ENCODE data around the gene RIPK3.
"Not testable (repeated sequence)": the region's sequence is repeated elsewhere in the genome, so short reads cannot be mapped to it uniquely, and the experiment has no call there.

Gene RIPK3

DNA sequence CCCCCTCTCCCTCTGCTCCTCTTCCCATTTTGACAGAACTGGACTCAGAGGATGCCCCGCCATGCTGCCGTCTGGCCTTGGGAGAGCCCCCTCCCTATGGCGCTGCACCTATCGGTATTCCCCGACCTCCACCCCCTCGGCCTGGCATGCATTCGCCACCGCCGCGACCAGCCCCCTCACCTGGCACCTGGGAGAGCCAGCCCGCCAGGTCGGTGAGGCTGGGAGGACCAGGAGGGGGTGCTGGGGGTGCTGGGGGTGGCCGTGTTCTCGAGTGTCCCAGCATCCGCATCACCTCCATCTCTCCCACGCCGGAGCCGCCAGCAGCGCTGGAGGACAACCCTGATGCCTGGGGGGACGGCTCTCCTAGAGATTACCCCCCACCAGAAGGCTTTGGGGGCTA, 29.7 kb upstream of the RIPK3 start:
- DNase-seq (ENCODE audit: low spot score), result no peak

DNA sequence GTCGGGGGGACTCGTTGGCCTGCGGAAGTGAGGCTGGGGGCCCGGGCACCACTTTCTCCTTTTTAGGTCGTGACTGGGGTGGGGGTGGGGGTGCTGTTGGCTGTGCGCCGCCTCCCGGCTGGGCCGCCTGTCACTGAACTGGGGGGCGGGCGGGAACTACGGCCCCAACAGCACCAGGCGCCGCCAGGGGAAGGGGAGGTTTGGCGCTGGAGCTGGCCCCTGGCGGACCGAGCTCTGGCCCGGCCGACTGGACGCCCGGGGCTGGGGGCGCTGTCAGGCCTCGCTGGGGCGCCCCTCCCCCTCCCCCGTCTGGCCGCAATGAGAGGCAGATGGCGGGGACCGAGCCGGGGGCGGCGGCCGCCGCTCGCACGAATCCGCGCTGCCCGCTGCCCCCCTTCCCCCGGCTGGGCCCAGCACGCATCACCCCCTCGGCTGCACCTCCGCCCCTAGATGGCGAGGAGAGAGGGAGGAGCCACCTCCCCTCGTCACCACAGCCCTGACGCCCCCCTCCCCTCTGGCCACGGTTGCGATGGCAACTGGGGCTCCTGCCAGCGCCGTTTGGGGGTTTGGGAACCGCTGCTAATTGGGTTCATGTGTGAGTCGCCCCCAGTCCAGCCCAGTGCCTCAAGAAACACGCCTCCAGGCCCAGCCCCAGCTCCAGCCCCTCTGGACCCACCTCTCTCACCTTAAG, 28.9 kb upstream of the RIPK3 start:
- DNase-seq (ENCODE audit: low spot score), result peak; percentile 95

DNA sequence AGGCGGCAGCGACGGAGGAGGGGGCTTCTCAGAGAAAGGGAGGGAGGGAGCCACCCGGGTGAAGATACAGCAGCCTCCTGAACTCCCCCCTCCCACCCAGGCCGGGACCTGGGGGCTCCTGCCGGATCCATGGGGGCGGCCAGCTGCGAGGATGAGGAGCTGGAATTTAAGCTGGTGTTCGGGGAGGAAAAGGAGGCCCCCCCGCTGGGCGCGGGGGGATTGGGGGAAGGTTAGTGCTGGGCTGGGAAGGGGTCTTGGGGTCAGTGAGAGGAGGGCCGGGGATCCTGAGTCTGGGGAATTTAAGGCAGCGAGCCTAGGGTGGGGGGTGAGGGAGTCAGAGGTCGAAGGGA, 28.4 kb upstream of the RIPK3 start:
- no peak for DNase-seq (ENCODE audit: low spot score)

DNA sequence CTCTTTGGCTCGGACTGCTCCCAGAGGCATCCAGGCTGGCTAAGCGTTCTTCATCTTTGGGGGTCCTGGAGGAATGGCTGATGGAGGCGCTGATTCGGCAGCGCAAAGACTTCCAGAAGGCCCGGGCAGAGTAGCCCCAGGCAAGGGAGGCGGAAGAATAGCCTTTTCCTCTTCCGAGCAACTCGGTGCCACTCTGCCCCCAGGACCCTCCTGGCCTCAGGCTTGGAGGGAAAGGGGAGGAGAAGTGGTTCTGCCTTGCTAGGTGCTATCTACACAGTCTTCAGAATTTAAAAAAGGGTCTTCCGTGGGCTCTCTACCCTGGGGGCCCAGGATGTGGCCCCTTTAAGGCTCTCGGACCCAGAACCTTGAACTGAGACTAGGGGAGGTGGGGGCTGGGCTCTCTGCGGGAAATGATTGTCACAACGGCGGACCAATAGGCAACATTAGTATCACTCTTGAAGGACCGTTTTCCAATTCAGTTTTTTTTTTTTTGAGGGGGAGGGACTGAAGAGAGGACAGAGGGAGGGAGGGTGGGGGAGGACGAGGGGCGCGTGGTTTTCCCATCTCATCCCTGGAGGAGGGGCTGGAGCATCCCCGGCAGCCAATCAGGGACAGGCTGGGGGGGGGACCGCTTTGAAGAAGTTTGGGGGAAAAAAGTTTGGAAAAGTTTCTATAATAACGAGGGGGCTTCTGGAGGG, 27.9 kb upstream of the RIPK3 start, which contains the start of gene NFATC4:
Gene NFATC4 (plus strand): TSS at position 671 of the 698 bp plus-strand sequence. CDS start 157 bp downstream, outside the sequence.
- peak; percentile 91 for DNase-seq (ENCODE audit: low spot score)

DNA sequence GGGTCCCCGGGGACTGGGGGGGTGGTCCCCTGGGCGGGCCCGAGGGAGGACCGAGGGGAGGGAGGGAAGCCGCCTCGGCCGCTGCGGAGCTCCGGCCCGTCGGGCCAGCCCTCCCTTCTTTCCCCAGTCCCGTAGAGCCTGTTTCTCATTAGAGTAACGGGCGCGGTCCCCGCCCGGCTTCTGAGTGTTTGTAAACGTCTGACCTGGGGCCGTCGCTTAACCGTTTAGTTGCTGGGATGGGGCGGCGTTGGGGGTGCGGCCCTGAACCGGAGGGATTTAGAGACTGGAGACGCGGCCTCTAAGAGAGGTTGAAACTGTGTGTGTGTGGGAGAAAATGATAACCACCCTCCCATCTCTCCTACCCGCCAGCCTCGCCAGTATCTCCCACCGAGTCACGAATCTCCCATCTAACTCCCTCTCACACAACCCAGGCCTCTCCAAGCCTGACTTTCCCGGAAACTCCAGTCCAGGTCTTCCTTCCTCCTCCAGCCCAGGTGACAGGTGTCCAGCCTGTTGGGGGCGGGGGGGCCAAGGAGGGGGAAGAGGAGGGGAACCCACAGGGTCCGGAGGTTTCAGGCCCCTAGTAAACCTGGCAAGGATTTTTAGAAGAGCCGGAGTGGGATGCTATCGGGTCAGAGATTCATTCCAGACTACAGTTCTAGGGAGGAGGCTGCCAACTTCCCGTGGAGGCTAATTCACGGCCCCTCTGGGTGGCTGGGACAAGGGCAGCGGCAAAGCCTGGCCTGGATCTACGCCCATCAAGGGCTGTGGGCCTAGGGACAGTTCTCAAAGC, 27.1 kb upstream of the RIPK3 start:
- peak; percentile 92 for DNase-seq (ENCODE audit: low spot score)

DNA sequence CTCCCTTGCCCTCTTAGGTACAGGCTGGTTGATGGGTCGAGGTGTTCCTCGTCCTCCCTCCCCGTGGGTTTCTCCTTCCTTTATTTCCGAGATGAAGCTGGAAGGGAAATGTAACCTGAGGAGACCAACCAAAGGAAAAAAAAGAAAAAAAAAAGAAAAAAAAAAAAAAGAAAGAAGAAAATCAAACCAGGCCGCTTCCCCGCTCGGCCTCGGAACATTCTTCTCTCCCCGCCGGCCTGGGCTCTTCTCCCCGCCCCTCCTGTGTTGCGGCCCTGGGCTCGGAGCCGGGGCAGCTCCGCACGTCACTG, 26.6 kb upstream of the RIPK3 start:
- no peak for DNase-seq (ENCODE audit: low spot score)

DNA sequence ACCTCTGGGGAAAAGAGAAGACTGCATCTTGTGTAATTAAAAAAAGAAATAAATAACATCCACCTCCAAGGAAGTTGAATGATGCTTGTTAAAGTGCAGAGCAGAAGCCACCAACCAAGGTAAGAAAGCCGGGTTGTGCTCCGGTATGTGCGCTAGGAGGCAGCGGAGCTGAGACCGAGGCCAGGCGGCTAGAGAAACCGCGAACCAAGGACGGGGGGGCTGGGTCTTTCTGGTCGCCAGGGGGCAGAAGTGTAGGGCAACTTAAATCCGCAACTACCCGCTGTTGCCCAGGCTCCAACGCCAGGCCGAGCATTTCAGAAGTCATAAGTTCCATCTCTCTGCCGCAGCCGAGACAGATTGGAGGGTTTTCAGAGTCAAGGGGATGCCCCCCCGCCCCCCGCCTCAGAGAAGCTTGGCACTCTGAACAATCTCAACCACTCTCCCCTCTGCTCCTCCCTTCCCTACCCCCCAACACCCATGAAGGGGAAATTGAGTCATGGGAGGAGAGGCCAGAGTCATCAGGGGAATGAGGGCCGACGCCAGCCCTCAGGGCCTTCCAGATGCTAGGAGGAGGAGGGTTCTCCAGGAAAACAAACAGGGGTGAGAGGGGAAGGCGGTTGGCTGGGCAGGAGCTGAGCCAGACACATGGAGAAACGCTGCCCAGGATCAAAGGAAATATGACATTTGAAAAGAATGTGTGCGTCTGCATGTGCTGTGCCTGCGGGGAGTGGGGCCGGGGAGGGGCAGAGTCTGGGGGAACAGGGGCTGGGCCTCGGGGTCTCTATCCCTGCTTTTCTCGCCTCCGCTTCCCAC, 26.0 kb upstream of the RIPK3 start:
- peak; percentile 84 for DNase-seq (ENCODE audit: low spot score)

DNA sequence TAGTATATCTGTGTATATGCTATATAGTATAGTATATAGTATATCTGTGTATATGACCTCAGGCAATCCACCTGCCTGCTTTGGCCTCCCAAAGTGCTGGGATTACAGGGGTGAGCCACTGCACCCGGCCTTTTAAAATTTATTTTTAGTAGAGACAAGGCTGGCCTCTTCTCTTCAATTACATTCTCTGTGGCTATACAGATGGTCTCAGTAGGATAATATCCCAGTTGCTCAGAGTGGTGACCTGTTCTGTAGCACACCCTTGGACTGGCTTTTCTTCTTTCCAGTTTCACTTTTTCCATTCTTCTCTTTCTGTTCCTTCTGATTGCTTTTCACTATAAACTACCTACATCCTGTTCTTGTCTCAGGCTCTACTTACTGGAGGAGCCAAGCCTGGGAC, 25.1 kb upstream of the RIPK3 start:
- DNase-seq (ENCODE audit: low spot score), result no peak

DNA sequence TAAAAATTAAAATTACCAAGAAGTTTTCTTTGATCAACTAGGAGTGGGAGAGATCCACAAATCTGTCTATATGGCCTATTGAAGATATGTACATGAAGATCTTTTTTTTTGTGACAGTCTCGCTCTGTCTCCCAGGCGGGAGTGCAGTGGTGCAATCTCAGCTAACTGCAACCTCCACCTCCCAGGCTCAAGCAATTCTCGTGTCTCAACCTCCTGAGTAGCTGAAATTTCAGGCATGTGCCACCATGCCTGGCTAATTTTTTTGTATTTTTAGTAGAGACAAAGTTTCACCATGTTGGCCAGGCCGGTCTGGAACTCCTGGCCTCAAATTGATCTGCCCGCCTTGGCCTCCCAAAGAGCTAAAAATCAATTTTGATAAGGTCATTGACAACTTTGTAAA, 23.6 kb upstream of the RIPK3 start:
- no peak for DNase-seq (ENCODE audit: low spot score)

DNA sequence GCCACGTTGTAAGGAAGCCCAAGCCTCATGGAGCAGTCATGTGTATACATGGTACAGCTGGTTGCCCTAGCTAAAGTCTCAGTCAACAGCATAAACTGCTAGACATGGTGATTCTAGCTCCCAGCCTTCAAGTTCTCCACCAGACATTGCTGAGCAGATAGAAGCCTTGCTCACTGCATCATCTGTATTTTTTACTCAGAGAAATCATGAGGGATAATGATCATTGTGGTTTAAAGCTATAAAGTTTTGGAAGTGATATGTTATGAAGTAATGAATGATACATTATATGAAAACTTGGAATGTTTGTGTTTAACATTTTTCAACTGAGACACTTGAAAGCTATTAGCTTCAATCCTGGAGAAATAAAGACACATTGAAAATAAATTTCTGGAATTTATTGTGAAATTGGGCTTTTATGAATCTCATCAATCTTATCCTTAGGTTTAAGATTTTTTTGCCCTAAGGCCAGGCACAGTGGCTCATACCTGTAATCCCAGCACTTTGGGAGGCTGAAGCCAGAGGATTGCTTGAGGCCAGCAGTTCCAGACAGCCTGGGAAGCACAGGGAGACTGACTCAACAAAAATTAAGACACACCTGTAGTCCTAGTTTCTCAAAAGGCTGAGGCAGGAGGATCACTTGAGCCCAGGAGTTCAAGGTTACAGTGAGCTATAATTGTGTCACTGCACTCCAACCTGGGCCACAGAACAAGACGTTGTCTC, 22.6 kb upstream of the RIPK3 start:
- DNase-seq (ENCODE audit: low spot score), result peak; percentile 45

DNA sequence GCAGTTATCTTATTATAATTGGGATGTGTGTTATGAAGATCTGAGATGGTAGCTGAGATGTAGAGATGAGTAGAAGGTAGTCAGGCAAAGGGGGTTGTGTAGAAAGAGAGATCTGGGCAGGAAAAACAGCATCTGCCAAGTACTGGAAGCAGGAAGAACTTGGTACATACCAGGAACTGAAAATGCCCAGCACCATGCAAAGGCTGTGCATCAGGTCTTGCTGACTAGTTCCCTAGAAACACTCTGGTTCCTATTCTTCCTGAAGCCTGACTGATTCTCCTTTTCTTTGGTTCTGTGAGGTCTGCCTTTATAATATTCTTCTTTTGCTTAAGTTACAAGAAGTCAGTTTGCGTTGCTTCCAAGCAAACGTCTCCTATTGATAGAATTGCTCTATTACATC, 21.5 kb upstream of the RIPK3 start:
- no peak for DNase-seq (ENCODE audit: low spot score)

DNA sequence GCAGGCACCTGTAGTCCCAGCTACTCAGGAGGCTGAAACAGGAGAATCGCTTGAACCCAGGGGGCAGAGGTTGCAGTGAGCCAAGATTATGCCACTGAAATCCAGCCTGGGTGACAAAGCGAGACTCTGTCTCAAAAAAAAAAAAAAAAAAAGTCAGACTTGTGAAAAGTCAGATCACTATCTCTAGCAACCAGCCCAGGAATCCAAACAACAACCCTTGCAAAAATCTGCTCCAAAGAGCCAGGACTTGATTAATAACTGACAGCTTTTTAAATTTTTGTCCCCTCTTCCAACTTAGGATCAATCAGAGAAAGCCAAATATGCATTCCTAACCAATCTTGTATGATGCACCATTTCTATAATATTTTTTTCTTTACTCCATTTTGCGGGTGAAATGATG, 20.5 kb upstream of the RIPK3 start:
- no peak for DNase-seq (ENCODE audit: low spot score)

DNA sequence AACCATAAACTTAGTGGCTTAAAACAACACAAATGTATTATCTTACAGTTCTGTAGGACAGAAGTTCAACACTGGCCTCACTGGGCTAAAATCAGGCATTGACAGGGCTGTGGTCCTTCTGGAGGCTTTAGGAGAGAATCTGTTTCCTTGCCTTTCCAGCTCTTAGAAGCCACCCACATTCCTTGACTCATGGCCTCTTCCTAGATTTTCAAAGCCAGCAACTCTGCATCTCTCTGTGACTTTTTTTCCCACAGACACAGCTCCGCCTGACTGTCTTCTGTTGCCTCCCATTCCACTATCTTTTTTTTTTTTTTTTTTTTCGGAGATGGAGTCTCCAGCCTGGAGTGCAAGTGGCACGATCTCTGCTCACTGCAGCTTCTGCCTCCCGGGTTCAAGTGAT, 16.4 kb upstream of the RIPK3 start:
- DNase-seq (ENCODE audit: low spot score), result no peak

DNA sequence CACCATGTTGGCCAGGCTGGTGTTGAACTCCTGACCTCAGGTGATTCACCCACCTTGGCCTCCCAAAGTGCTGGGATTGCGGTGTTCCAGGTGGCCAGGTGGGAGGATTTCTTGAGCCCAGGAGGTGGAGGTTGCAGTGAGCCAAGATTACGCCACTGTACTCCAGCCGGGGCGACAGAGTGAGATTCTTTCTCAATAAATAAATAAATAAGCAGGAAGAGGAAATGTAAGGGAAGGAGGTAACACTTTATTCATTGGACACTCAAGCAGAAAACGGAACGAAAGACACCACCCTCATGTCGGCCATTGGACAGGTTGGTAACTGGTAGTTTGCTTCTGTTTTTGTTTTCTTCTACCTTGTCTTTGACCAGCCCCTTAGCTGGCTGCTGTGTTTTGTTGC, 15.2 kb upstream of the RIPK3 start:
- DNase-seq (ENCODE audit: low spot score), result no peak

DNA sequence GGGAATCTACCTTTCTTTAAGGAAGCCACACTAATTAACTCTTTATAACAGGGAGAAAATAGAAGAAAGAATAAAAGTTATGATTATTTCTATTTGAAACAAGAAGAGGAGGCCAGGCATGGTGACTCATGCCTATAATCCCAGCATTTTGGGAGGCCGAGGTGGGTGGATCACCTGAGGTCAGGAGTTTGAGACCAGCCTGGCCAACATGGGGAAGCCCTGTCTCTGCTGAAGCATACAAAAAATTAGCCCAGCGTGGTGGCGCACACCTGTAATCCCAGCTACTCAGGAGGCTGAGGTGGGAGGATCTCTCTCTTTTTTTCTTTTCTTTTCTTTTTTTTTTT, 14.7 kb upstream of the RIPK3 start:
- DNase-seq (ENCODE audit: low spot score), result not testable (repeated sequence)

DNA sequence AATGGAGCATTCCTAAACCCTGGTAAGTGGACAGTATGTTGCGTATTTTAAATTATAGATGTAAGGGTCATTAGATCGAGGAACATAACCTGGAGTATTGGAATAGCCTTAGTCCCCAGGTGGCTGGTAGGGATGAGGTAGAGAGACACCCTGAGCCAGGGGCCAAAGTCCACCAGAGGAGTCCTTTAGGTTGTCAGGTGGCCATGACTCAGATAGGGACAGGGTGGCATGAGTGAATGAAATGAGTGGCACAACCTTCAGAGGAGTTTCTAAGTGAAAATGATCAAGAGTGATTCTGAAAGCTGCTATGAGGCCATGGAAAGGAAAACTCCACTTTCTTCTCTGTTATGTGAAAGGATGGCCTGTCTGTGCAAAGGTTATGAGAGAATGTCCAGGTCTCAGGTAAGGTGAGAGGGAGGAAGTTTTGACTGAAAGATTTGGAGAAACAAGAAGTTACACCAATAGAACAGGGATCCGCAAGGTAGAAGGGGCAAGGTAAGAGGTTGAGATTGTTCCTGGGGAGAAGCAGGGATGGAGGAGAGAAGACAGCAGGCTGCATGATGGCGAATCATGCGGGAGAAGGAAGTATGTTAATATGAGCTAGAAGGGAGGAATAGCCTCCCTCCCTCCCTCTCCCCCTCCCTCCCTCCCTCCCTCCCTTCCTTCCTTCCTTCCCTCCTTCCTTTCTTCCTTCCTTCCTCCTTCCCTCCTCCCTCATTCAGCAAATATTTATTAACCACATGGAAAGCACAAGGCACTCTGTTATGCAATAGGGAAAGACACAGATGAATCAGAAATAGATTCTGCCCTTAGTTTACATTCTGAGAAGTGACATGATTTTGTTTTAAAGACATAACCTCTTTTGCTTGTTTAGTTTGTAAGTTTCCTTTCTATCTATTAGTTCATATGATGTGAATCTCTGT, 14.0 kb upstream of the RIPK3 start:
- peak; percentile 43 for DNase-seq (ENCODE audit: low spot score)

DNA sequence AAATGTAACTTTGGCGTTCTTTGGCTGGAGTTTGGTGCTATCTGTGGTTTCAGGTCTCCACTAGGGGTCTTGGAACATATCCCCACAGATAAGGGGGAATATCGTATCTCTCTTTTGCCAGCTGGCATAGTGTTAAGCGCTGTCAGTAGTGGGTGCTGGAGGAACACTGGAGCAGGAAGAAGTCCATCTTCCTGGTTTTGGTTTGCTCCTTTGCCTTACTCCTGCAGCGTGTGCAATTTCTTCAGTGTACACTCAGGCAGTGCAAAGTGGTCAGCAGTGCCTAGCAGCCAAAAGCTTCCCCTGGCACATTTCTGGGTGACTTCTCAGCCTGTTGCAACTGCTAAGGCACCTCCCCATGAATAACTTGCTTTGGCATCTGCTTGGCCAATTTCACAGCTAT, 11.7 kb upstream of the RIPK3 start:
- DNase-seq (ENCODE audit: low spot score), result peak; percentile 57

DNA sequence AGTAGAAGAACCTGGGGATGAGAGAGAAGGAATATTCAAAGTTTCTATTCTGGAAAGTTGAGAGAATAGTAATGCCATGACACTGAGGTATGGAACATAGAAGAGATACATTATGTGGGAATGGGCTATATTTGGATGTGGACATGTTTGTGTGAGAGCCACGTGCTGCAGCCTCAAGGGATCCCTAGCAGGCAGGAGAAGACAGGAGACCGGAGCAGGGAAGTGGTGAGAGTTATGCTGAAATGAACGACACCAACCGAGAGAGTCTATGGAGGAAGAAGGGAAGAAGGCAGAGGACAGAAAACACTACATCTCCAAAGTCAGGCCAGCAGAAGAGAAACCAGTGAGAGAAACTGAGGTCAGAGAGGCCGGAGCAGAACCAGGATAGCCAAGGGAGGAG, 10.0 kb upstream of the RIPK3 start:
- DNase-seq (ENCODE audit: low spot score), result no peak

DNA sequence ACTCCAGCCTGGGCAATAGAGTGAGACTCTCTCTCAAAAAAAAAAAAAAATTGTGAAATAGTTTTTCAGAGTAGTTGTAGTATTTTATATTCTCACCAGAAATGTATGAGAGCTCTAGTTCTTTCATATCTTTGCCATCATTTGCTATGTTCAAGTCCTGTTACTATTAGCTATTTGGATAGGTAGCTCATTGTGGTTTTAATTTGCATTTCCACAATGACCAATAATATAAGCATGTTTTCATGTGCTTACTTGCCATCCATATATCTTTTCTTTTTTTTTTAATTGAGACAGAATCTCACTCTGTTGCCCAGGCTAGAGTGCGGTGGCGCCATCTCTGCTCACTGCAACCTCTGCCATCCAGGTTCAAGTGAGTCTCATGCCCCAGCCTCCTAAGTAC, 8.4 kb upstream of the RIPK3 start:
- no peak for DNase-seq (ENCODE audit: low spot score)

DNA sequence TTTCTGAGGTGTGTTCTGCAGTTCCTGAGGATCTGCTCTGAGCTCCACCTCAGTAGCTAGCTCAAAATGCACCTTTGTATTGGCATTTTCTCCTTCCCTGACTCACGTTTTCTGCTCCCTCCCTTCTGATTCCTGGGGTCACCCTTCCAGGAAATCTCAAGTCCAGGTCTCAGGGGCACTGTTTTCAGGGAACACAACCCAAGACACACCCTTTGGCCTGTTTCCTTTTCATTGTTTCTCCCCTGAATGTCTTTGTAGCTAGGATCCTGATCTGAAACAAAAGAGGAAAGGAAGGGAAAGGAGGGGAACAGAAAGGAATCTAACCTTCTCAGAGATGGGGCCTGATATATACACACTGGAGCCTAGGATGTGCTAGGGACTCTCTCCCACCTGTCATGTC, 7.3 kb upstream of the RIPK3 start:
- DNase-seq (ENCODE audit: low spot score), result no peak

Measured in AG20443 (cell line).